Peyer's patch (tissue), 4 donors: ENCODE data around the gene BACH2. TPM values are rescaled to one million over a fixed set of nuclear protein-coding genes. Genes with fewer than 3 reads are reported as not detected.

ENCODE experiments used
- DNase-seq, 3 donors: peaks; one replicate each; pipeline ENCODE4 v3.0.0-alpha.2; 2017 to 2019
- H3K27ac ChIP-seq, 4 donors: fragments of 200-600 bp; sonication (generic); one replicate each; pipeline ENCODE4 v1.5.1; 2016 to 2019
- H3K27me3 ChIP-seq, 2 donors: fragments of 200-600 bp; sonication (generic); one replicate each; pipeline ENCODE4 v1.5.1; 2019
- H3K36me3 ChIP-seq, 3 donors: fragments of 200-600 bp; sonication (generic); one replicate each; pipeline ENCODE4 v1.5.1; 2016 to 2019
- H3K4me1 ChIP-seq, 4 donors: fragments of 200-600 bp; sonication (generic); one replicate each; pipeline ENCODE4 v1.5.1; 2016 to 2019
- H3K4me3 ChIP-seq, 4 donors: fragments of 200-600 bp; sonication (generic); 1 replicate in 3 of 4; 2 replicates in 1 of 4; pipeline ENCODE4 v1.5.1; 2016 to 2019; ENCODE audit warnings: mild to moderate bottlenecking in 1 of 4
- H3K9me3 ChIP-seq, 4 donors: fragments of 200-600 bp; sonication (generic); one replicate each; pipeline ENCODE4 v1.5.1; 2016 to 2019; ENCODE audit warnings: mild to moderate bottlenecking in 1 of 4
- CTCF ChIP-seq, 6 experiments: fragments of 450-650 bp in 4 of 6; fragments of 200-600 bp in 2 of 6; sonication (generic) in 1 of 6; IDR thresholded peaks; one replicate each; pipeline ENCODE4 v1.5.1; 2017 to 2019; ENCODE audit warnings: antibody characterized with exemption in 6 of 6, mild to moderate bottlenecking in 3 of 6, moderate library complexity in 1 of 6
- POLR2A ChIP-seq, 2 donors: fragments of 450-650 bp; IDR thresholded peaks; one replicate each; pipeline ENCODE4 v1.5.1; 2017; ENCODE audit warnings: antibody characterized with exemption in 2 of 2, mild to moderate bottlenecking in 2 of 2, moderate library complexity in 2 of 2
- total RNA-seq, 4 donors: library from RNA; depleted of rRNA; stranded (reverse); fragments of >200 nt; gene quantifications; one replicate each; pipeline ENCODE4 v1.1.0, GENCODE V29; 2016

The BACH2 gene
- total RNA-seq, 4 donors from 2014 or later: 0.18 to 26.4 (median 8.2) TPM

DNA sequence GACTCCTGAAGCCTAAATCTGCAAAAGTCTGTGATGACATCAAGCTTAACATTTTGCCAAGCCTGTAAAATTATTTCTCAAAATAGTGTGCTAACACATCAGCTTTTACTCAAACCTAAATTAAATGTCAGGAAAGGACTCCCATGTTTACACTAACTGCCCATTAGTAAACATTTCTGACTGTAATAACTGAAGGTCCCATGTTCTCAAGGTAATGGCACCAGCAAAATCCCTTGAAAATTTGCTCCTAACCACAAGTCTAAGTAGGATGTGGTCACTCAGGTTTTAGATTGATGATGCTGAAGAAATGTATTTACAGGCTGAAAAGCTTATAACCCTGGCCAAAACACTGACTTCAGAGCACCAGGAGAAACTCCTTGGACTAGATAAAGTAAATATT, 33.0 kb downstream of the BACH2 start:
- Histone ChIP-seq H3K4me1 (no peaks in the 10 kb centered on the region), H3K27me3 (no peaks in the 10 kb centered on the region), H3K4me3 (no peak overlapping the region), H3K36me3 (no peaks in the 10 kb centered on the region), H3K27ac (no peak overlapping the region), H3K9me3 (no peaks in the 10 kb centered on the region)
- no peak for DNase-seq
- TF ChIP-seq POLR2A (IDR thresholded peaks at IDR 0.05) (no peak), CTCF (IDR thresholded peaks at IDR 0.05) (no peak)

DNA sequence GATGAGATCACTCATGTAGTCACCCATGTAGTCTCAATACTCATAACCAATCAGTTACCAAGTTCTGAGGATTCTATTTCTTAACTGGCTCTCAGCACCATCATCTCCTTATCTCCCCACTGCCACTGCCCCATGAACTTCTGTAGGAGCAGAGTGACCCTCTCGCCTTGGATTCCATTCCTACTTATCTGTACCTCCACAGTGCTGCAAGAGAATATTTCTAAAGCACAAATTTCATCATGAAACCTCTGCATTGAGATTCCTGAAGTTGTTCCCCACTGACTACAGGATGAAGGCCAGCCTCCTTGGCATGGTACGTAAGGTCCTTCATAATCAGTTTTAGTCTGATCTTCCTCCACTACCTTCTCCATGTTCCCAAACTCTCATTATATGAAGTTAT, 34.8 kb downstream of the BACH2 start:
- H3K36me3 ChIP-seq: no peaks in the 10 kb centered on the region
- H3K27ac ChIP-seq: no peak overlapping the region
- no peaks in the 10 kb centered on the region for H3K9me3 ChIP-seq
- H3K4me3 ChIP-seq: no peak overlapping the region
- no peak for DNase-seq
- H3K4me1 ChIP-seq: no peaks in the 10 kb centered on the region
- no peaks in the 10 kb centered on the region for H3K27me3 ChIP-seq
- no peak for TF ChIP-seq CTCF (IDR thresholded peaks at IDR 0.05)
- no peak for TF ChIP-seq POLR2A (IDR thresholded peaks at IDR 0.05)

DNA sequence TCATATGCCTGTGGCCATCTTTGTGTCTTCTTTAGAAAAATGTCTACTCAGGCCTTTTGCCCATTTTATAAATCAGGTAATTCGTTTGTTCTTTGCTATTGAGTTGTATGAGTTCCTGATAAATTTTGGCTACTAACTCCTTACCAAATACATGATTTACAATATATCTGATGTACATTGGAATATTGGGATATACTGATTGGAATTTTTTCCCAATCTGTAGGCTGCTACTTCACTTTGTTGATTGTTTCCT, 39.2 kb downstream of the BACH2 start:
- H3K27ac ChIP-seq: no peak overlapping the region
- no peaks in the 10 kb centered on the region for H3K27me3 ChIP-seq
- no peak overlapping the region for H3K4me3 ChIP-seq
- H3K9me3 ChIP-seq: no peaks in the 10 kb centered on the region
- H3K4me1 ChIP-seq: no peaks in the 10 kb centered on the region
- H3K36me3 ChIP-seq: no peaks in the 10 kb centered on the region
- TF ChIP-seq CTCF (IDR thresholded peaks at IDR 0.05): no peak
- TF ChIP-seq POLR2A (IDR thresholded peaks at IDR 0.05): no peak
- no peak for DNase-seq

DNA sequence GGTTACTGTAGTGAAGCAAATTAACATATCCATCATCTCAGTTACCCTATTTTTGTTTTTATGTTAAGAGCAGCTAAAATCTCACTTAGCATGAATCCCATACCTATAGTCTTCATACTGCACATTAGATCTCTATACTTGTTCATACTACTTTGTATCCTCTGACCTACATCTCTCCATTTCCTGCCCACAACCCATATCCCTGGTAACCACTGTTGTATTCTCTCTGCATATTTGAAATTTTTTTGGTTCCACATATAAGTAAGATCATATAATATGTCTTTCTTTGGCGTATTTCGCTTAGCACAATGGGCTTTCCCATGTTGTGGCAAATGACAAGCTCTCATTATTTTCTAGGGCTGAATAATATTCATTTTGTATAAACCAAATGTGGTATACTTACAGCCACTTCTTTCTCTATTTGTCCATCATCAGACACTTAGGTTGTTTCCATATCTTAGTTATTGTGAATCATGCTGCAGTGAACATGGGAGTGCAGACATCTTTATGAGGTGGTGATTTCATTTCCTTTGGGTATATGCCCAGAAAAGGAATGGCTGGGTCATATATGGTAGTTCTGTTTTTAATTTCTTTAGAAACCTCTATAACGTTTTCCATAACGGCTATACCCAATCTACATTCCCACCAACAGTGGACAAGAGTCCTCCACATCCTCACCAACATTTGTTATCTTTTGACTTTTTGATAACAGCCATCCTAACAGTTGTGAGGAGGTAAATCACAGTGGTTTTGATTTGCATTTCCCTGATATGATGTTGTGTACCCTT, 39.8 kb downstream of the BACH2 start:
- H3K9me3 ChIP-seq: no peaks in the 10 kb centered on the region
- no peak for DNase-seq
- no peak overlapping the region for H3K27ac ChIP-seq
- no peaks in the 10 kb centered on the region for H3K36me3 ChIP-seq
- TF ChIP-seq CTCF (IDR thresholded peaks at IDR 0.05) (no peak), POLR2A (IDR thresholded peaks at IDR 0.05) (no peak)
- H3K27me3 ChIP-seq: no peaks in the 10 kb centered on the region
- no peak overlapping the region for H3K4me3 ChIP-seq
- H3K4me1 ChIP-seq: no peaks in the 10 kb centered on the region

GRCh38 chr6:90253631-90254030, 43.0 kb downstream of the BACH2 start:
- no peak overlapping the region for H3K27ac ChIP-seq
- no peaks in the 10 kb centered on the region for H3K27me3 ChIP-seq
- H3K36me3 ChIP-seq: peaks cover 0 to 4% (median 0%) of the 10 kb centered on the region in 3 donors
- TF ChIP-seq POLR2A (IDR thresholded peaks at IDR 0.05): no peak
- TF ChIP-seq CTCF (IDR thresholded peaks at IDR 0.05): no peak
- H3K4me3 ChIP-seq: no peak overlapping the region
- no peaks in the 10 kb centered on the region for H3K9me3 ChIP-seq
- H3K4me1 ChIP-seq: no peaks in the 10 kb centered on the region
- DNase-seq: no peak
